NK-92 (cell line): ENCODE measurements around the gene BTBD9.

Source experiments
- DNase-seq: peaks from one replicate; lab custom pipeline; 2025; ENCODE audit not compliant: unreplicated experiment; lab: John Stamatoyannopoulos, UW

BTBD9 gene

GRCh38 chr6:38483526-38483925, 156.2 kb downstream of the BTBD9 start:
- no peak for DNase-seq

GRCh38 chr6:38482466-38482865, 157.3 kb downstream of the BTBD9 start:
- DNase-seq, result no peak

GRCh38 chr6:38481851-38482250, 157.9 kb downstream of the BTBD9 start:
- no peak for DNase-seq

GRCh38 chr6:38481211-38481836, 158.4 kb downstream of the BTBD9 start:
- no peak for DNase-seq

- DNase-seq, result no peak
Measured at GRCh38 chr6:38480036-38480435, 159.7 kb downstream of the BTBD9 start.

- DNase-seq, result no peak
Measured at GRCh38 chr6:38479331-38479730, 160.4 kb downstream of the BTBD9 start.

GRCh38 chr6:38477680-38478260, 162.0 kb downstream of the BTBD9 start:
- no peak for DNase-seq

- DNase-seq, result no peak
Measured at GRCh38 chr6:38476888-38477287, 162.8 kb downstream of the BTBD9 start.

GRCh38 chr6:38476141-38476540, 163.6 kb downstream of the BTBD9 start:
- DNase-seq, result no peak

GRCh38 chr6:38470548-38470947, 169.2 kb downstream of the BTBD9 start:
- DNase-seq, result no peak

- no peak for DNase-seq
Measured at GRCh38 chr6:38467566-38467965, 172.2 kb downstream of the BTBD9 start.

GRCh38 chr6:38460186-38460585, 179.5 kb downstream of the BTBD9 start:
- DNase-seq, result no peak

GRCh38 chr6:38459291-38459690, 180.4 kb downstream of the BTBD9 start:
- no peak for DNase-seq

- no peak for DNase-seq
Measured at GRCh38 chr6:38453861-38454260, 185.9 kb downstream of the BTBD9 start.

- no peak for DNase-seq
Measured at GRCh38 chr6:38452816-38453660, 186.7 kb downstream of the BTBD9 start.

GRCh38 chr6:38450717-38451116, 189.0 kb downstream of the BTBD9 start:
- no peak for DNase-seq

GRCh38 chr6:38445925-38446324, 193.8 kb downstream of the BTBD9 start:
- no peak for DNase-seq

GRCh38 chr6:38445336-38445735, 194.4 kb downstream of the BTBD9 start:
- DNase-seq, result no peak

- no peak for DNase-seq
Measured at GRCh38 chr6:38443352-38444144, 196.2 kb downstream of the BTBD9 start.

- no peak for DNase-seq
Measured at GRCh38 chr6:38438097-38438496, 201.6 kb downstream of the BTBD9 start.

GRCh38 chr6:38436726-38437465, 202.8 kb downstream of the BTBD9 start:
- DNase-seq, result no peak
